ENCODE measurements around the gene ZNF148. TPM values are rescaled to one million over a fixed set of nuclear protein-coding genes. Genes with fewer than 3 reads are reported as not detected.
A peak's percentile ranks its signal among the peaks of the same experiment; 100 is the strongest.

ZNF148 gene
- total RNA-seq, 1 experiment from 2014 or later: 24.8 TPM

DNA sequence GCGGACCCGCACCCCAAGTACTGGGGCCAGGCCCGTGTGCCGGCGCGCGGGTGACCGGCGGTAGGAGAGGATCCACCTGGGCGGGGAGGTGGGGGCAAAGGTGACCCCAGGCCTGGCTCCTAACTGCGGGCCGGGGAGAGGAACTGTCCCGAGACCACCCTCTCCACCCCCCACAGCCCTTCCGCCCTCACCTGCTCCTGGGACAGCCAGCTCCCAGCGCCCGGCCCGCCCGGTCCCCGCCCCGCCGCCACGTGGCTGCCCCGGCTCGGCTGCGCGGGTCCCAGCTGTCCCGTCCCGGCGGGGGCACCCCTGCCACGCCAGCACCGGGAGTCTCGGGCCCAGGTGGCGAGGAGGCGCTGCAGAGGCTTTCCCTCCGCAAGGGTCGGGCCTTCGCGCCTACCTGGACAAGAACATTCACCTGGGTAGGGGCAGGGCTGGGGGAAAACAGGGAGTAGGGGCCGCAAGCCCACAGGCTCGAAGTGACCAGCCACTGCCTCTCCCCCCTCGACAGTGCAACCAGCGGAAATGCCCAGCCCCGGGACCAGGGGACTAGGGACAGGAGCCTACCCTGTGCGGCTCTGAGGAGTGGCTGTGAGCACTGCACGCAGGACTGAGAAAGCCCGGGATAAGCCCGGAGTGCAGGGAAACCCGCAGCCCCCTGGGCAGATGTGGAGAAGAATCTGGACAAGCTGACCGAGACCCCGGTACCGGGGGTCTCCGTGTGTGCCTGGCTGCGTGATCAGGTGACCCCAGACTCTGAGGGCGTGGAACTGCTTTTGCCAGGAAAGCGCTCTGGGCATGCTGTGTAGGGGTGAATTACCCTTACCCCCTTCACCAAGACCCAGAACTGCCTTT lies 162.4 kb downstream of the ZNF148 start, which contains the start of gene SLC12A8:
SLC12A8 (minus strand) TSS at position 240 of the 855 bp plus-strand sequence. CDS start 1,399 bp downstream, outside the sequence.
- Histone ChIP-seq H3K79me2 (ENCODE audit: insufficient read depth, low read length) (peaks cover 1% of the 10 kb centered on the region; the same call in 1 of the 2 replicates), H3K9ac (ENCODE audit: extremely low read depth, insufficient read length, low read length) (peak within 1 kb of the TSS; percentile 42), H3K4me2 (ENCODE audit: insufficient read depth, insufficient read length, low read length) (peak within 1 kb of the TSS; percentile 39), H3K9me3 (ENCODE audit: control insufficient read depth, low read depth, low read length) (no peaks in the 10 kb centered on the region), H3K4ac (ENCODE audit: low read depth, low read length) (no peak within 1 kb of the TSS), H3K79me1 (ENCODE audit: insufficient read depth, low read depth, low read length, poor library complexity, severe bottlenecking) (no peaks in the 10 kb centered on the region), H3K27ac (ENCODE audit: insufficient read length, low read depth, low read length) (no peak within 1 kb of the TSS), H3K14ac (ENCODE audit: insufficient read depth, low read length) (peak within 1 kb of the TSS; percentile 71), H2BK5ac (ENCODE audit: insufficient read length, low read length) (no peak within 1 kb of the TSS), H2BK20ac (ENCODE audit: low read depth, low read length, poor library complexity, severe bottlenecking) (no peak within 1 kb of the TSS), H4K91ac (ENCODE audit: insufficient read length, low read depth, low read length) (no peak within 1 kb of the TSS), H2BK12ac (ENCODE audit: insufficient read length, low read depth, low read length) (peak within 1 kb of the TSS; percentile 59), H2AFZ (ENCODE audit: low read length) (no peak within 1 kb of the TSS), H2BK15ac (ENCODE audit: low read depth, low read length) (no peak within 1 kb of the TSS), H3K23ac (ENCODE audit: insufficient read length, low read depth, low read length) (no peak within 1 kb of the TSS), H3K56ac (ENCODE audit: insufficient read length, low read depth, low read length) (no peak within 1 kb of the TSS), H2BK120ac (ENCODE audit: low read depth, low read length, poor library complexity, severe bottlenecking) (no peak within 1 kb of the TSS), H2AK5ac (ENCODE audit: insufficient read length, low read length) (no peak within 1 kb of the TSS), H4K20me1 (ENCODE audit: control insufficient read depth, insufficient read depth, insufficient read length) (no peaks in the 10 kb centered on the region), H3K23me2 (ENCODE audit: insufficient read length, low read depth, low read length, poor library complexity, severe bottlenecking) (peaks cover 6% of the 10 kb centered on the region), H4K5ac (ENCODE audit: insufficient read length, low read depth, low read length) (no peak within 1 kb of the TSS), H3K18ac (ENCODE audit: insufficient read length, low read depth, low read length) (peak within 1 kb of the TSS; percentile 83), H3K27me3 (ENCODE audit: insufficient read depth, low read length) (no peaks in the 10 kb centered on the region), H3T11ph (ENCODE audit: low read length) (no peak within 1 kb of the TSS), H3K4me1 (ENCODE audit: insufficient read depth, low read length) (no peaks in the 10 kb centered on the region), H4K8ac (replicated peaks; ENCODE audit: insufficient read length, low read depth, low read length) (no peak within 1 kb of the TSS)
- peak; percentile 55 for DNase-seq
- Mint-ChIP-seq H3K27ac (peak within 1 kb of the TSS in 1 of 3 experiments; percentile 61; a peak in 2 of 7 replicates), H3K27me3 (ENCODE audit: low read depth) (peaks cover 16% of the 10 kb centered on the region), H3K4me3 (peak within 1 kb of the TSS; percentile 71 to 81), H3K9me3 (no peaks in the 10 kb centered on the region), H3K36me3 (ENCODE audit: insufficient read depth in 1 of 3, low read depth in 3 of 3) (peaks cover 0 to 6% (median 2%) of the 10 kb centered on the region in 3 experiments; a peak in 6 of 7 replicates), H3K4me1 (peaks cover 24 to 32% of the 10 kb centered on the region in 2 experiments)
- TF ChIP-seq, protein P1, sequence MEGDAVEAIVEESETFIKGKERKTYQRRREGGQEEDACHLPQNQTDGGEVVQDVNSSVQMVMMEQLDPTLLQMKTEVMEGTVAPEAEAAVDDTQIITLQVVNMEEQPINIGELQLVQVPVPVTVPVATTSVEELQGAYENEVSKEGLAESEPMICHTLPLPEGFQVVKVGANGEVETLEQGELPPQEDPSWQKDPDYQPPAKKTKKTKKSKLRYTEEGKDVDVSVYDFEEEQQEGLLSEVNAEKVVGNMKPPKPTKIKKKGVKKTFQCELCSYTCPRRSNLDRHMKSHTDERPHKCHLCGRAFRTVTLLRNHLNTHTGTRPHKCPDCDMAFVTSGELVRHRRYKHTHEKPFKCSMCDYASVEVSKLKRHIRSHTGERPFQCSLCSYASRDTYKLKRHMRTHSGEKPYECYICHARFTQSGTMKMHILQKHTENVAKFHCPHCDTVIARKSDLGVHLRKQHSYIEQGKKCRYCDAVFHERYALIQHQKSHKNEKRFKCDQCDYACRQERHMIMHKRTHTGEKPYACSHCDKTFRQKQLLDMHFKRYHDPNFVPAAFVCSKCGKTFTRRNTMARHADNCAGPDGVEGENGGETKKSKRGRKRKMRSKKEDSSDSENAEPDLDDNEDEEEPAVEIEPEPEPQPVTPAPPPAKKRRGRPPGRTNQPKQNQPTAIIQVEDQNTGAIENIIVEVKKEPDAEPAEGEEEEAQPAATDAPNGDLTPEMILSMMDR (conservative IDR thresholded peaks at IDR 0.05): no peak
- no CpG with 5 or more reads among the region's 55 CpGs for WGBS (ENCODE audit: extremely low coverage, insufficient read length, low lambda C conversion rate)

All from H9 (cell line).